Neural cell (in vitro differentiated cells): ENCODE data around the gene RETNLB. TPM values are rescaled to one million over a fixed set of nuclear protein-coding genes. Genes with fewer than 3 reads are reported as not detected.

ENCODE experiments used
- H2AFZ ChIP-seq: fragments of 200-600, 300-800 bp; sonication (generic), shearing (Covaris generic); 2 replicates; pipeline ENCODE4 v1.6.0; 2014; ENCODE audit warnings: low read depth, mild to moderate bottlenecking, antibody characterized with exemption, low read length, moderate library complexity
- H3F3A ChIP-seq: fragments of 200-600 bp; shearing (Covaris generic); 2 replicates; pipeline ENCODE4 v1.6.1; 2016; ENCODE audit warnings: mild to moderate bottlenecking, moderate library complexity, mixed read lengths, antibody characterized with exemption, low read length; ENCODE audit not compliant: insufficient read depth, poor library complexity, severe bottlenecking
- H3K27ac ChIP-seq: fragments of 200-600, 300-800 bp; sonication (generic), shearing (Covaris generic); 2 replicates; pipeline ENCODE4 v1.5.1; 2014; ENCODE audit warnings: mild to moderate bottlenecking, low read length, moderate library complexity
- H3K27me3 ChIP-seq: fragments of 300-800, 200-600 bp; sonication (generic), shearing (Covaris generic); 2 replicates; pipeline ENCODE4 v1.6.0; 2014; ENCODE audit warnings: mild to moderate bottlenecking, low read depth, low read length, moderate library complexity; ENCODE audit not compliant: insufficient read depth
- H3K36me3 ChIP-seq: fragments of 300-800, 200-600 bp; sonication (generic), shearing (Covaris generic); 2 replicates; pipeline ENCODE4 v1.5.1; 2014; ENCODE audit warnings: mild to moderate bottlenecking, antibody characterized with exemption, low read length, moderate library complexity; ENCODE audit not compliant: insufficient read depth
- H3K4me2 ChIP-seq: fragments of 300-800, 200-600 bp; sonication (generic), shearing (Covaris generic); 2 replicates; pipeline ENCODE4 v1.6.0; 2014; ENCODE audit warnings: mild to moderate bottlenecking, low read length
- H3K4me3 ChIP-seq: fragments of 300-800, 200-600 bp; sonication (generic), shearing (Covaris generic); 2 replicates; pipeline ENCODE4 v1.5.1; 2014; ENCODE audit warnings: mild to moderate bottlenecking, low read length, moderate library complexity
- H3K79me2 ChIP-seq: fragments of 200-600 bp; shearing (Covaris generic); replicated peaks from 2 replicates; pipeline ENCODE4 v1.6.0; 2014; ENCODE audit warnings: mild to moderate bottlenecking, low read length, moderate library complexity; ENCODE audit not compliant: insufficient read depth
- H3K9ac ChIP-seq: fragments of 300-800, 200-600 bp; sonication (generic), shearing (Covaris generic); 2 replicates; pipeline ENCODE4 v1.6.1; 2016; ENCODE audit warnings: mild to moderate bottlenecking, low read length, mixed read lengths
- H3K9me2 ChIP-seq: fragments of 200-600 bp; shearing (Covaris generic); 2 replicates; pipeline ENCODE4 v1.6.1; 2016; ENCODE audit warnings: mild to moderate bottlenecking, low read length, mixed read lengths; ENCODE audit not compliant: insufficient read depth
- H3K9me3 ChIP-seq: fragments of 200-600, 300-800 bp; sonication (generic), shearing (Covaris generic); 2 replicates; pipeline ENCODE4 v1.6.1; 2016; ENCODE audit warnings: mild to moderate bottlenecking, mixed run types, low read length, moderate library complexity, mixed read lengths
- H4K20me1 ChIP-seq: fragments of 200-600 bp; shearing (Covaris generic); 2 replicates; pipeline ENCODE4 v1.6.1; 2016; ENCODE audit warnings: mild to moderate bottlenecking, mixed run types; ENCODE audit not compliant: insufficient read depth
- EP300 ChIP-seq: fragments of 450-650 bp; conservative IDR thresholded peaks from 2 replicates; pipeline ENCODE4 v1.6.1; 2014; ENCODE audit warnings: antibody characterized with exemption, mild to moderate bottlenecking, moderate library complexity; ENCODE audit not compliant: poor library complexity, severe bottlenecking
- EZH2 ChIP-seq: fragments of 200-600, 300-800 bp; shearing (Covaris generic), sonication (generic); IDR thresholded peaks from 2 replicates; pipeline ENCODE4 v1.6.1; 2014; ENCODE audit warnings: antibody characterized with exemption, low read length, borderline replicate concordance, mild to moderate bottlenecking; ENCODE audit not compliant: insufficient read depth, poor library complexity, severe bottlenecking
- MXI1 ChIP-seq: fragments of 450-650 bp; conservative IDR thresholded peaks from 2 replicates; pipeline ENCODE4 v1.6.1; 2014; ENCODE audit warnings: antibody characterized with exemption, mild to moderate bottlenecking; ENCODE audit not compliant: poor library complexity, severe bottlenecking
- POLR2AphosphoS5 ChIP-seq: IDR thresholded peaks from 2 replicates; pipeline ENCODE4 v1.6.1; 2012
- RAD21 ChIP-seq: fragments of 450-650 bp; conservative IDR thresholded peaks from 2 replicates; pipeline ENCODE4 v1.6.1; 2014; ENCODE audit warnings: antibody characterized with exemption, mild to moderate bottlenecking, moderate library complexity
- SMC3 ChIP-seq: fragments of 450-650 bp; conservative IDR thresholded peaks from 2 replicates; pipeline ENCODE4 v1.6.1; 2014; ENCODE audit warnings: antibody characterized with exemption, mild to moderate bottlenecking, moderate library complexity; ENCODE audit not compliant: poor library complexity
- TAF1 ChIP-seq: IDR thresholded peaks from 2 replicates; pipeline ENCODE4 v1.6.1; 2012; ENCODE audit warnings: low read depth
- polyA plus RNA-seq: library from polyadenylated mRNA; depleted of rRNA; stranded (reverse); fragments of >200 nt; gene quantifications from 2 replicates; pipeline ENCODE4 v1.2.3, GENCODE V29; 2014
- TF ChIP-seq, protein P1 (sequence below): fragments of 450-650 bp; IDR thresholded peaks from 2 replicates; pipeline ENCODE4 v1.5.1; 2014; ENCODE audit warnings: antibody characterized with exemption, mild to moderate bottlenecking, moderate library complexity; ENCODE audit not compliant: poor library complexity, severe bottlenecking
- TF ChIP-seq, protein P2 (sequence below): IDR thresholded peaks from 2 replicates; pipeline ENCODE4 v1.6.1; 2012; ENCODE audit warnings: borderline replicate concordance

The RETNLB gene
- polyA plus RNA-seq, 1 donor from 2014 or later, result not detected

DNA sequence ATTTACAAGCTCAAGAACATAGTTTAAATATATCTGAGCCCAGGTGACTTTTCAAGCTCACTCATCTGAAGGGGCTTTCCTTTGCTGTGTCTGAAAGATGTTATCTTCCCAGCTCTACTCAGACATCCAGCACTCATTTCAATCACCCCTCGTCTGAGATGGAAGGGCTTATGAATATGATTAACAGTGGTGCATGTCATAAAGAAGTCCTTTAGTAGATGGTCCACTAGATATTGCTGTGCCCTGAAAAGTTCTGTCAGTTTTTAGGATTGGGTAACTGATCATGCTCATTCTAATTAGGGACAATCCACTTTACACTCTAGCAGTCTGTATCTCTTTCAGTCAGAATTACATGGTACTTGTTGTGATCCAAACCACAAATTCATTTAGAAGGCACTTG, 28.3 kb downstream of the RETNLB start:
- Histone ChIP-seq H3K9me2 (no peaks in the 10 kb centered on the region), H3K27me3 (no peaks in the 10 kb centered on the region), H3K36me3 (no peaks in the 10 kb centered on the region), H4K20me1 (no peaks in the 10 kb centered on the region), H3F3A (no peaks in the 10 kb centered on the region), H3K27ac (no peak overlapping the region), H3K9me3 (no peaks in the 10 kb centered on the region), H3K4me2 (no peak overlapping the region), H3K79me2 (no peaks in the 10 kb centered on the region), H3K4me3 (no peak overlapping the region), H3K9ac (no peak overlapping the region), H2AFZ (no peak overlapping the region)
- TF ChIP-seq POLR2AphosphoS5 (no peak), RAD21 (no peak), EZH2 (no peak), MXI1 (no peak), TAF1 (no peak), SMC3 (no peak), EP300 (no peak)
- TF ChIP-seq, protein P1, sequence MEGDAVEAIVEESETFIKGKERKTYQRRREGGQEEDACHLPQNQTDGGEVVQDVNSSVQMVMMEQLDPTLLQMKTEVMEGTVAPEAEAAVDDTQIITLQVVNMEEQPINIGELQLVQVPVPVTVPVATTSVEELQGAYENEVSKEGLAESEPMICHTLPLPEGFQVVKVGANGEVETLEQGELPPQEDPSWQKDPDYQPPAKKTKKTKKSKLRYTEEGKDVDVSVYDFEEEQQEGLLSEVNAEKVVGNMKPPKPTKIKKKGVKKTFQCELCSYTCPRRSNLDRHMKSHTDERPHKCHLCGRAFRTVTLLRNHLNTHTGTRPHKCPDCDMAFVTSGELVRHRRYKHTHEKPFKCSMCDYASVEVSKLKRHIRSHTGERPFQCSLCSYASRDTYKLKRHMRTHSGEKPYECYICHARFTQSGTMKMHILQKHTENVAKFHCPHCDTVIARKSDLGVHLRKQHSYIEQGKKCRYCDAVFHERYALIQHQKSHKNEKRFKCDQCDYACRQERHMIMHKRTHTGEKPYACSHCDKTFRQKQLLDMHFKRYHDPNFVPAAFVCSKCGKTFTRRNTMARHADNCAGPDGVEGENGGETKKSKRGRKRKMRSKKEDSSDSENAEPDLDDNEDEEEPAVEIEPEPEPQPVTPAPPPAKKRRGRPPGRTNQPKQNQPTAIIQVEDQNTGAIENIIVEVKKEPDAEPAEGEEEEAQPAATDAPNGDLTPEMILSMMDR, result no peak
- TF ChIP-seq, protein P2, sequence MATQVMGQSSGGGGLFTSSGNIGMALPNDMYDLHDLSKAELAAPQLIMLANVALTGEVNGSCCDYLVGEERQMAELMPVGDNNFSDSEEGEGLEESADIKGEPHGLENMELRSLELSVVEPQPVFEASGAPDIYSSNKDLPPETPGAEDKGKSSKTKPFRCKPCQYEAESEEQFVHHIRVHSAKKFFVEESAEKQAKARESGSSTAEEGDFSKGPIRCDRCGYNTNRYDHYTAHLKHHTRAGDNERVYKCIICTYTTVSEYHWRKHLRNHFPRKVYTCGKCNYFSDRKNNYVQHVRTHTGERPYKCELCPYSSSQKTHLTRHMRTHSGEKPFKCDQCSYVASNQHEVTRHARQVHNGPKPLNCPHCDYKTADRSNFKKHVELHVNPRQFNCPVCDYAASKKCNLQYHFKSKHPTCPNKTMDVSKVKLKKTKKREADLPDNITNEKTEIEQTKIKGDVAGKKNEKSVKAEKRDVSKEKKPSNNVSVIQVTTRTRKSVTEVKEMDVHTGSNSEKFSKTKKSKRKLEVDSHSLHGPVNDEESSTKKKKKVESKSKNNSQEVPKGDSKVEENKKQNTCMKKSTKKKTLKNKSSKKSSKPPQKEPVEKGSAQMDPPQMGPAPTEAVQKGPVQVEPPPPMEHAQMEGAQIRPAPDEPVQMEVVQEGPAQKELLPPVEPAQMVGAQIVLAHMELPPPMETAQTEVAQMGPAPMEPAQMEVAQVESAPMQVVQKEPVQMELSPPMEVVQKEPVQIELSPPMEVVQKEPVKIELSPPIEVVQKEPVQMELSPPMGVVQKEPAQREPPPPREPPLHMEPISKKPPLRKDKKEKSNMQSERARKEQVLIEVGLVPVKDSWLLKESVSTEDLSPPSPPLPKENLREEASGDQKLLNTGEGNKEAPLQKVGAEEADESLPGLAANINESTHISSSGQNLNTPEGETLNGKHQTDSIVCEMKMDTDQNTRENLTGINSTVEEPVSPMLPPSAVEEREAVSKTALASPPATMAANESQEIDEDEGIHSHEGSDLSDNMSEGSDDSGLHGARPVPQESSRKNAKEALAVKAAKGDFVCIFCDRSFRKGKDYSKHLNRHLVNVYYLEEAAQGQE, result no peak

DNA sequence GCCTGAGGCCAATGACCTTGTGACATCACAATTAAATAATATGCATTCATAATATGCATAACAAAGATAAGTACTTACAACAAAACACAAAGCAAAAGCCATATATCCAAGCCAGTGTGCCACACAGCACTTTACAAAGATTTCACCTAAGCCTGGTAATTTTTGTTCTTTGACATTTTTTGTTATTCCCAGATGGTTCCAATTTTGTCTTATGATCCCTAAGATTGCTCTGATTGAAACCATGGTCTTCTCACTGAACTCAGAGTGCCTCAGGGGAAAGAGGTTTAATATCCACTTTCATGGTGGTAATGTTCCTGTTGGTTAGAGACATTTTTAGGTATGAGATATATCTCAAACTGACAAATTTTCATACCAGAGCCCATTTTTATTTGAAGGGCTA, 29.1 kb downstream of the RETNLB start:
- H2AFZ ChIP-seq, result no peak overlapping the region
- H4K20me1 ChIP-seq, result no peaks in the 10 kb centered on the region
- no peaks in the 10 kb centered on the region for H3F3A ChIP-seq
- no peak overlapping the region for H3K9ac ChIP-seq
- H3K9me2 ChIP-seq, result no peaks in the 10 kb centered on the region
- H3K27me3 ChIP-seq, result no peaks in the 10 kb centered on the region
- no peaks in the 10 kb centered on the region for H3K9me3 ChIP-seq
- H3K36me3 ChIP-seq, result no peaks in the 10 kb centered on the region
- no peak overlapping the region for H3K4me3 ChIP-seq
- no peak overlapping the region for H3K4me2 ChIP-seq
- no peaks in the 10 kb centered on the region for H3K79me2 ChIP-seq
- no peak for TF ChIP-seq EZH2
- TF ChIP-seq EP300, result no peak
- TF ChIP-seq, protein P1, result no peak
- no peak for TF ChIP-seq TAF1
- TF ChIP-seq MXI1, result no peak
- TF ChIP-seq RAD21, result no peak
- TF ChIP-seq POLR2AphosphoS5, result no peak
- H3K27ac ChIP-seq, result no peak overlapping the region
